B cell (primary cell): ENCODE results near the gene GTF2A1L. TPM values are rescaled to one million over a fixed set of nuclear protein-coding genes. Genes with fewer than 3 reads are reported as not detected.

Experiments used
- ATAC-seq: fragments of 200-7000 bp; cut with Tn5 transposase; one replicate; pipeline ENCODE4 v1.10.0; 2021; ENCODE audit warnings: low read depth, mild to moderate bottlenecking, moderate number of reproducible peaks, moderate library complexity
- CTCF ChIA-PET: fragments of 350-600 bp; sonication (Branson Sonifier 250); formaldehyde crosslinking; loops from one replicate; lab custom pipeline; 2021; ENCODE audit warnings: antibody characterized with exemption, inconsistent platforms; lab: Charles Lee
- POLR2A ChIA-PET: fragments of 350-600 bp; sonication (Branson Sonifier 250); formaldehyde crosslinking; loops from one replicate; lab custom pipeline; 2021; ENCODE audit warnings: antibody characterized with exemption; lab: Charles Lee
- DNase-seq: peaks from one replicate; pipeline ENCODE4 v3.0.0; 2013
- H2AFZ ChIP-seq: 2 replicates; pipeline ENCODE4 v1.6.1; 2012; ENCODE audit warnings: mild to moderate bottlenecking, low read depth, low read length; ENCODE audit not compliant: insufficient read depth, poor library complexity, severe bottlenecking
- H3K27ac ChIP-seq, 2 donors: 1 replicate in 1 of 2; 2 replicates in 1 of 2; pipeline ENCODE4 v1.5.1; 2012 to 2013; ENCODE audit warnings: low read length in 2 of 2, mild to moderate bottlenecking in 2 of 2, moderate library complexity in 1 of 2
- H3K27me3 ChIP-seq, 4 experiments: fragments of 200-600 bp in 1 of 4; sonication (generic) in 1 of 4; replicated peaks in 1 of 4; 1 replicate in 2 of 4; 2 replicates in 2 of 4; pipeline versions ENCODE4 v1.6.1 to v1.7.0; 2013 to 2016; ENCODE audit warnings: low read length in 3 of 4, mild to moderate bottlenecking in 2 of 4, mixed read lengths in 1 of 4, moderate library complexity in 1 of 4; ENCODE audit not compliant: insufficient read depth in 4 of 4, control insufficient read depth in 3 of 4; ENCODE audit errors: control extremely low read depth in 1 of 4
- H3K36me3 ChIP-seq, 2 experiments: replicated peaks in 1 of 2; 1 replicate in 1 of 2; 2 replicates in 1 of 2; pipeline versions ENCODE4 v1.6.1 to v1.7.1; 2013; ENCODE audit warnings: low read length in 1 of 2; ENCODE audit not compliant: insufficient read depth in 2 of 2, control insufficient read depth in 1 of 2; ENCODE audit errors: control extremely low read depth in 1 of 2, extremely low read depth in 1 of 2
- H3K4me1 ChIP-seq, 2 donors: fragments of 200-600 bp in 1 of 2; sonication (generic) in 1 of 2; 1 replicate in 1 of 2; 2 replicates in 1 of 2; pipeline versions ENCODE4 v1.5.1 to v1.6.1; 2013 to 2017; ENCODE audit warnings: low read length in 2 of 2; ENCODE audit not compliant: control insufficient read depth in 2 of 2, insufficient read depth in 2 of 2
- H3K4me2 ChIP-seq: replicated peaks from 2 replicates; pipeline ENCODE3; 2012; ENCODE audit warnings: mild to moderate bottlenecking, low read depth, low read length; ENCODE audit not compliant: poor library complexity, severe bottlenecking
- H3K4me3 ChIP-seq, 5 experiments: fragments of 200-600 bp in 1 of 5; sonication (generic) in 1 of 5; 1 replicate in 3 of 5; 2 replicates in 2 of 5; pipeline versions ENCODE4 v1.5.1 to v1.7.0; 2011 to 2016; ENCODE audit warnings: low read length in 4 of 5, mild to moderate bottlenecking in 4 of 5, low read depth in 2 of 5, control low read depth in 1 of 5, moderate library complexity in 1 of 5; ENCODE audit not compliant: insufficient read depth in 1 of 5; ENCODE audit errors: control extremely low read depth in 1 of 5, extremely low read depth in 1 of 5
- H3K79me2 ChIP-seq: fragments of 200-600 bp; sonication (generic); one replicate; pipeline ENCODE4 v1.6.0; 2016; ENCODE audit warnings: low read length; ENCODE audit not compliant: control insufficient read depth, insufficient read depth
- H3K9ac ChIP-seq: fragments of 200-600 bp; sonication (generic); 2 replicates; pipeline ENCODE4 v1.6.1; 2017; ENCODE audit warnings: mild to moderate bottlenecking, low read length, moderate library complexity
- H3K9me3 ChIP-seq, 3 donors: one replicate each; pipeline versions ENCODE4 v1.6.1 to v1.7.1; 2013; ENCODE audit warnings: low read length in 2 of 3; ENCODE audit not compliant: control insufficient read depth in 2 of 3, insufficient read depth in 1 of 3; ENCODE audit errors: control extremely low read depth in 1 of 3
- H4K20me1 ChIP-seq: 2 replicates; pipeline ENCODE4 v1.6.0; 2012; ENCODE audit warnings: mild to moderate bottlenecking, low read length; ENCODE audit not compliant: insufficient read depth, control insufficient read depth, poor library complexity, severe bottlenecking
- H3K27ac Mint-ChIP-seq: one replicate; pipeline ENCODE4 v1.8.0; 2021; ENCODE audit warnings: mixed read lengths
- H3K27me3 Mint-ChIP-seq: one replicate; pipeline ENCODE4 v1.8.0; 2021; ENCODE audit warnings: mixed read lengths
- H3K4me1 Mint-ChIP-seq: one replicate; pipeline ENCODE4 v1.8.0; 2021; ENCODE audit warnings: mixed read lengths
- H3K4me3 Mint-ChIP-seq: one replicate; pipeline ENCODE4 v1.8.0; 2021; ENCODE audit warnings: mixed read lengths
- H3K9me3 Mint-ChIP-seq: one replicate; pipeline ENCODE4 v1.8.0; 2022; ENCODE audit warnings: mixed read lengths; ENCODE audit not compliant: insufficient read depth
- CTCF ChIP-seq: fragments of 200-600 bp; IDR thresholded peaks from one replicate; pipeline ENCODE4 v1.8.0; 2022; ENCODE audit warnings: antibody characterized with exemption, mild to moderate bottlenecking
- EZH2 ChIP-seq: IDR thresholded peaks from 2 replicates; pipeline ENCODE4 v1.6.1; 2012; ENCODE audit warnings: borderline replicate concordance, low read depth, mild to moderate bottlenecking, moderate library complexity, low read length; ENCODE audit not compliant: insufficient read depth, poor library complexity, severe bottlenecking
- WGBS: methylation state at CpG from one replicate; pipeline ENCODE4 v1.1.5; 2013; ENCODE audit warnings: missing lambda C conversion rate; ENCODE audit not compliant: insufficient coverage; 5-methylcytosine and 5-hydroxymethylcytosine counted together
- intact Hi-C: fragments of 100-400 bp; cut with micrococcal nuclease; formaldehyde crosslinking; loops from one replicate; pipeline ENCODE4 v1.10.0; 2022
- polyA plus RNA-seq: library from polyadenylated mRNA; depleted of rRNA; stranded (reverse); fragments of >200 nt; gene quantifications from 2 replicates; pipeline ENCODE4 v1.2.3, GENCODE V29; 2012
- total RNA-seq, 2 donors: library from RNA; stranded (reverse); fragments of 120-200 nt in 1 of 2; gene quantifications; 1 replicate in 1 of 2; 2 replicates in 1 of 2; pipeline versions ENCODE4 v1.2.3 to v1.2.4, GENCODE V29; 2013 to 2022

GTF2A1L gene
- total and polyA plus RNA-seq, 2 donors (not counting 1 experiment from before 2014, with no cell fraction given) = not detected

GRCh38 chr2:48597492-48597891, 20.2 kb upstream of the GTF2A1L start:
- Histone ChIP-seq H3K4me1 (no peaks in the 10 kb centered on the region), H3K36me3 (no peaks in the 10 kb centered on the region), H3K9ac (no peak overlapping the region), H4K20me1 (no peaks in the 10 kb centered on the region), H3K4me2 (no peak overlapping the region), H2AFZ (no peak overlapping the region), H3K27me3 (no peaks in the 10 kb centered on the region), H3K79me2 (no peaks in the 10 kb centered on the region), H3K4me3 (no peak overlapping the region), H3K27ac (no peak overlapping the region), H3K9me3 (no peaks in the 10 kb centered on the region)
- no peak for TF ChIP-seq EZH2
- no peak for TF ChIP-seq CTCF
- Mint-ChIP-seq H3K27ac (no peak overlapping the region), H3K4me3 (no peak overlapping the region), H3K4me1 (no peaks in the 10 kb centered on the region), H3K27me3 (peaks cover 17% of the 10 kb centered on the region), H3K9me3 (no peaks in the 10 kb centered on the region)
- intact Hi-C loops = no loop called here
- CTCF ChIA-PET = no interaction called here
- POLR2A ChIA-PET = no interaction called here
- 83% methylated on average over 1 of the region's 2 CpGs for WGBS
- DNase-seq (no peak), ATAC-seq (no peak)

- Histone ChIP-seq H3K9ac (no peak overlapping the region), H3K79me2 (no peaks in the 10 kb centered on the region), H4K20me1 (no peaks in the 10 kb centered on the region), H3K4me2 (no peak overlapping the region), H3K27ac (no peak overlapping the region), H3K4me3 (no peak overlapping the region), H3K27me3 (no peaks in the 10 kb centered on the region), H3K4me1 (no peaks in the 10 kb centered on the region), H2AFZ (no peak overlapping the region), H3K9me3 (no peaks in the 10 kb centered on the region), H3K36me3 (no peaks in the 10 kb centered on the region)
- Mint-ChIP-seq H3K27ac (no peak overlapping the region), H3K27me3 (peaks cover 16% of the 10 kb centered on the region), H3K9me3 (no peaks in the 10 kb centered on the region), H3K4me1 (no peaks in the 10 kb centered on the region), H3K4me3 (no peak overlapping the region)
- 0% methylated on average over 1 of the region's 4 CpGs for WGBS
- TF ChIP-seq CTCF (peak; percentile 74), EZH2 (no peak)
- ATAC-seq = no peak
- POLR2A ChIA-PET = no interaction called here
- intact Hi-C loops = no loop called here
- CTCF ChIA-PET = interaction anchor here (0.6 to 1.2 kb wide), 2 partner anchors 11 to 13 kb away, joined by 3 read pairs; no protein-coding TSS in a partner anchor
- peak; percentile 18 for DNase-seq
These were observed 17.3 kb upstream of the GTF2A1L start for GRCh38 chr2:48600204-48600813.
